Activated naive CD4-positive, alpha-beta T cell treated with anti-CD3 and anti-CD28 coated beads, Interleukin-2, amount 10 ng/mL, durations not matched to agents 7 days and 5 days (primary cell): ENCODE measurements around the gene DUSP5.
A peak's percentile ranks its signal among the peaks of the same experiment; 100 is the strongest.
"Not testable (repeated sequence)": the region's sequence is repeated elsewhere in the genome, so short reads cannot be mapped to it uniquely, and the experiment has no call there.

ENCODE experiments used
- CTCF ChIA-PET: fragments of 350-600 bp; sonication (Branson Sonifier 250); formaldehyde crosslinking; loops from one replicate; lab custom pipeline; 2021; ENCODE audit warnings: antibody characterized with exemption; lab: Charles Lee
- DNase-seq: peaks from one replicate; pipeline ENCODE4 v3.0.0-alpha.2; 2020
- H3K27ac Mint-ChIP-seq: one replicate; pipeline ENCODE4 v1.8.0; 2021; ENCODE audit warnings: mild to moderate bottlenecking, moderate library complexity, mixed read lengths
- H3K27me3 Mint-ChIP-seq: one replicate; pipeline ENCODE4 v1.8.0; 2021; ENCODE audit warnings: mild to moderate bottlenecking, mixed read lengths
- H3K36me3 Mint-ChIP-seq: one replicate; pipeline ENCODE4 v1.8.0; 2021; ENCODE audit warnings: mixed read lengths
- H3K4me1 Mint-ChIP-seq: one replicate; pipeline ENCODE4 v1.8.0; 2021; ENCODE audit warnings: mixed read lengths
- H3K4me3 Mint-ChIP-seq: one replicate; pipeline ENCODE4 v1.8.0; 2021; ENCODE audit warnings: mild to moderate bottlenecking, moderate library complexity, mixed read lengths
- H3K9me3 Mint-ChIP-seq: one replicate; pipeline ENCODE4 v1.8.0; 2021; ENCODE audit warnings: mixed read lengths

DUSP5 gene

DNA sequence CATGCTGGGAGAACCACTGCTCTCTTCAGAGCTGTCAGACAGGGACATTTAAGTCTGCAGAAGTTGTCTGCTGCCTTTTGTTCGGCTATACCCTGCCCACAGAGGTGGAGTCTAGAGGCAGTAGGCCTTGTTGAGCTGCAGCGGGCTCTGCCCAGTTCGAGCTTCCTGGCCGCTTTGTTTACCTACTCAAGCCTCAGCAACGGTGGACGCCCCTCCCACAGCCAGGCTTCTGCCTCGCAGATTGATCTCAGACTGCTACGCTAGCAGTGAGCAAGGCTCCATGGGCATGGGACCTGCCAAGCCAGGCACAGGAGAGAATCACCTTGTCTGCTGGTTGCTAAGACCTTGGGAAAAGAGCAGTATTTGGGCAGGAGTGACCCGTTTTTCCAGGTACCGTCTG, 27.2 kb upstream of the DUSP5 start:
- H3K36me3 Mint-ChIP-seq, DNase-seq, H3K27me3 Mint-ChIP-seq, H3K4me3 Mint-ChIP-seq, H3K4me1 Mint-ChIP-seq, H3K27ac Mint-ChIP-seq, CTCF ChIA-PET, H3K9me3 Mint-ChIP-seq: not testable (repeated sequence)

- Mint-ChIP-seq H3K4me1 (no peaks in the 10 kb centered on the region), H3K9me3 (peaks cover 7% of the 10 kb centered on the region), H3K36me3 (peaks cover 1% of the 10 kb centered on the region), H3K27ac (no peak overlapping the region), H3K4me3 (no peak overlapping the region), H3K27me3 (peaks cover 18% of the 10 kb centered on the region)
- DNase-seq: no peak
- CTCF ChIA-PET: interaction anchor here (1.2 kb wide), 1 partner anchor 117 kb away, joined by 3 read pairs; no protein-coding TSS in a partner anchor
Observed at GRCh38 chr10:110471566-110472139, 26.1 kb upstream of the DUSP5 start.

GRCh38 chr10:110474017-110474416, 23.7 kb upstream of the DUSP5 start:
- peaks cover 5% of the 10 kb centered on the region for H3K9me3 Mint-ChIP-seq
- no peak overlapping the region for H3K4me3 Mint-ChIP-seq
- H3K4me1 Mint-ChIP-seq: no peaks in the 10 kb centered on the region
- no peak overlapping the region for H3K27ac Mint-ChIP-seq
- peaks cover 1% of the 10 kb centered on the region for H3K36me3 Mint-ChIP-seq
- no peak for DNase-seq
- H3K27me3 Mint-ChIP-seq: peaks cover 31% of the 10 kb centered on the region
- CTCF ChIA-PET: interaction anchor here (1.3 kb wide), 1 partner anchor 73 kb away, joined by 3 read pairs; no protein-coding TSS in a partner anchor

GRCh38 chr10:110474826-110475225, 22.9 kb upstream of the DUSP5 start:
- H3K27me3 Mint-ChIP-seq: peaks cover 33% of the 10 kb centered on the region
- H3K4me1 Mint-ChIP-seq: no peaks in the 10 kb centered on the region
- CTCF ChIA-PET: no interaction called here
- H3K36me3 Mint-ChIP-seq: no peaks in the 10 kb centered on the region
- H3K9me3 Mint-ChIP-seq: peaks cover 4% of the 10 kb centered on the region
- H3K27ac Mint-ChIP-seq: peak overlapping the region; percentile 5
- H3K4me3 Mint-ChIP-seq: no peak overlapping the region
- no peak for DNase-seq

GRCh38 chr10:110475722-110476515, 21.8 kb upstream of the DUSP5 start:
- Mint-ChIP-seq H3K4me1 (no peaks in the 10 kb centered on the region), H3K27me3 (peaks cover 26% of the 10 kb centered on the region), H3K27ac (no peak overlapping the region), H3K36me3 (no peaks in the 10 kb centered on the region), H3K9me3 (no peaks in the 10 kb centered on the region), H3K4me3 (no peak overlapping the region)
- CTCF ChIA-PET: no interaction called here
- no peak for DNase-seq

- H3K4me1 Mint-ChIP-seq: no peaks in the 10 kb centered on the region
- CTCF ChIA-PET: no interaction called here
- no peaks in the 10 kb centered on the region for H3K36me3 Mint-ChIP-seq
- H3K9me3 Mint-ChIP-seq: no peaks in the 10 kb centered on the region
- H3K27ac Mint-ChIP-seq: no peak overlapping the region
- H3K4me3 Mint-ChIP-seq: no peak overlapping the region
- peaks cover 40% of the 10 kb centered on the region for H3K27me3 Mint-ChIP-seq
- no peak for DNase-seq
Observed at GRCh38 chr10:110479710-110480109, 18.0 kb upstream of the DUSP5 start.

DNA sequence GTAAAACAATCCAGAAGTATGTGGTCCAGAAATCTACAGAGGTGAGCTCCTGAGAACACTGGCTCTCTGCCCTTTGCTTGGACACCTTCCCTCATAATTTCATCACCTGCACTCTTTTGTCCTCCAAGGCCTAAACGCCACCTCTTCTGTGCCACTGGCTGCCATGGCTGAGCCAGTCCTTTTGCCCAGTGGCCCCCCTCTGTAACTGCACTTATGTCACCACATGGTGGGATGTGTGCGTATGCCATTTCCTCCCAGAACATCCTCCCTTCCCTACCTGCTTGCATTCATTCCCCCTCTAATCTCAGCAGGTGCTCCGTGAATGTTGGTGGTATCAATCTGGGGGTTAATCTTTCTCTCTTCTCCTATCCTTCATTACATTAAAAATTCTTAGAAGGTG, 17.3 kb upstream of the DUSP5 start:
- no peaks in the 10 kb centered on the region for H3K9me3 Mint-ChIP-seq
- CTCF ChIA-PET: no interaction called here
- H3K27ac Mint-ChIP-seq: no peak overlapping the region
- H3K27me3 Mint-ChIP-seq: peaks cover 44% of the 10 kb centered on the region
- H3K36me3 Mint-ChIP-seq: no peaks in the 10 kb centered on the region
- no peak for DNase-seq
- H3K4me3 Mint-ChIP-seq: no peak overlapping the region
- no peaks in the 10 kb centered on the region for H3K4me1 Mint-ChIP-seq

DNA sequence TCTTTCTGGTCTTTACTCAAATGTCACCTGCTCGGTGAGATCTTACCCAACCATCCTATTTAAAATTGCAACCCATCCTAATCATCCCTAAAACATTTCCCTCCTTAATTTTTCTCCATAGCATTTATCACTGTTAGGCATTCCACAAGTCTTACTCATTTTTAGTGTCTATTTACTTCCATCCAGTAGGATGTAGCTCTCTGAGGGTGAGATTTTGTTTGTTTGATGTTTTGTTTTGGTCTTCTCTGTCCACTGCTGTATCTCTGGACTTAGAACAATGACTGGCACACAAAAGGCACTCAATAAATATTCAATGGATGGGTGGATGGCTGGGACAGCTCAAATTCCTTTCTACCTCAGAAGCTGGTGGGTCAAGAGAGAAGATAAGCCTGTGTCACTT, 15.8 kb upstream of the DUSP5 start:
- H3K27me3 Mint-ChIP-seq: peaks cover 33% of the 10 kb centered on the region
- no peaks in the 10 kb centered on the region for H3K36me3 Mint-ChIP-seq
- DNase-seq: no peak
- H3K4me1 Mint-ChIP-seq: no peaks in the 10 kb centered on the region
- no peak overlapping the region for H3K4me3 Mint-ChIP-seq
- H3K27ac Mint-ChIP-seq: no peak overlapping the region
- no peaks in the 10 kb centered on the region for H3K9me3 Mint-ChIP-seq
- CTCF ChIA-PET: interaction anchor here (1.0 kb wide), 1 partner anchor 60 kb away, joined by 3 read pairs; no protein-coding TSS in a partner anchor

DNA sequence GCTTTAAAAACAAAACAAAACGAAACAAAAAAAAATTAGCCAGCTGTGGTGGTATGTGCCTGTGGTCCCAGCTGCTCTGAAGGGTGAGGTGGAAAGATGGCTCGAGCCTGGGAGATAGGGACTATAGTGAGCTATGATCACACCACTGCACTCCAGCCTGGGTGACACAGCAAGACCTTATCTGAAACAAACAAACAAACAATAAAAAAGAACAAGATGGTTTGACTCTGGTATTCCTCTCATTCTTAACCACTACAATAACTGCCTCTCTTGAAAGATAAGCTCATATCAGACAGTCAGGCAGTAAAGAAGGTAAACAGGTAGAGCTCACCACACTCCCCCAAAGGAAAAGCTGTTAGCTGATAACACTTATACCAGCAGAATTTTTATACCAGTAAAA, 14.1 kb upstream of the DUSP5 start:
- Mint-ChIP-seq H3K36me3 (no peaks in the 10 kb centered on the region), H3K27ac (no peak overlapping the region), H3K4me3 (no peak overlapping the region), H3K4me1 (no peaks in the 10 kb centered on the region), H3K27me3 (peaks cover 39% of the 10 kb centered on the region), H3K9me3 (no peaks in the 10 kb centered on the region)
- DNase-seq: no peak
- CTCF ChIA-PET: interaction anchor here (0.8 to 0.9 kb wide), 2 partner anchors 15 to 128 kb away, joined by 3 to 4 read pairs; no protein-coding TSS in a partner anchor

- no peaks in the 10 kb centered on the region for H3K36me3 Mint-ChIP-seq
- peaks cover 7% of the 10 kb centered on the region for H3K4me1 Mint-ChIP-seq
- no peak overlapping the region for H3K27ac Mint-ChIP-seq
- no peak for DNase-seq
- H3K27me3 Mint-ChIP-seq: peaks cover 47% of the 10 kb centered on the region
- CTCF ChIA-PET: no interaction called here
- no peaks in the 10 kb centered on the region for H3K9me3 Mint-ChIP-seq
- no peak overlapping the region for H3K4me3 Mint-ChIP-seq
Observed at GRCh38 chr10:110485541-110485940, 12.2 kb upstream of the DUSP5 start.

GRCh38 chr10:110486680-110487410, 10.9 kb upstream of the DUSP5 start:
- H3K4me3 Mint-ChIP-seq: no peak overlapping the region
- no peak for DNase-seq
- H3K27ac Mint-ChIP-seq: no peak overlapping the region
- H3K36me3 Mint-ChIP-seq: no peaks in the 10 kb centered on the region
- H3K9me3 Mint-ChIP-seq: no peaks in the 10 kb centered on the region
- peaks cover 7% of the 10 kb centered on the region for H3K4me1 Mint-ChIP-seq
- CTCF ChIA-PET: no interaction called here
- peaks cover 46% of the 10 kb centered on the region for H3K27me3 Mint-ChIP-seq

- no peak for DNase-seq
- Mint-ChIP-seq H3K27ac (no peak overlapping the region), H3K27me3 (peaks cover 40% of the 10 kb centered on the region), H3K4me3 (no peak overlapping the region), H3K36me3 (no peaks in the 10 kb centered on the region), H3K4me1 (peaks cover 7% of the 10 kb centered on the region), H3K9me3 (no peaks in the 10 kb centered on the region)
- CTCF ChIA-PET: interaction anchor here (1.0 to 1.1 kb wide), 2 partner anchors 9 to 133 kb away, joined by 3 to 4 read pairs; no protein-coding TSS in a partner anchor
Observed at GRCh38 chr10:110487411-110488331, 10.0 kb upstream of the DUSP5 start.

DNA sequence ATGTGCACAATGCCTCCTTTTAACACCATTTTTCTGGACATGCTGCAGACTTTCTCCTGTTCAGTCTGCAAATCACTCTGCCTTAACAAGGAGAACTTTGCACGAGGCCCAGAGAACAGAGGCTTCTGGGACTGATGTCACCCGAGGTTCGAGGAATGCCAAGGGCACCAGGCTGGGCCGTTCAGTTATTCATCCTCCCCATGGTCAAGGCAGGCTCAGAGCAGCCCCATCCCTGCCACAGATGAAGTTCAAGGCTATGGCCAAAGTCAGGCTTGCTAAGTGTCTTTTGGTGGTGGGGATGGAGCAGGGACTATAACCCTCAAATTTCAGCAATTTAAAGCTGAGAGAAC, 9.4 kb upstream of the DUSP5 start:
- Mint-ChIP-seq H3K4me1 (peaks cover 7% of the 10 kb centered on the region), H3K27me3 (peaks cover 40% of the 10 kb centered on the region), H3K4me3 (no peak overlapping the region), H3K27ac (no peak overlapping the region), H3K9me3 (no peaks in the 10 kb centered on the region), H3K36me3 (no peaks in the 10 kb centered on the region)
- DNase-seq: no peak
- CTCF ChIA-PET: interaction anchor here (1.0 to 1.1 kb wide), 2 partner anchors 10 to 134 kb away, joined by 3 to 4 read pairs; no protein-coding TSS in a partner anchor
